GM19468 (cell line): ENCODE results near the gene ITPR1.

Experiments used
- ATAC-seq: cut with Tn5 transposase; IDR thresholded peaks from one replicate; pipeline ENCODE4 v1.9.1; 2021; ENCODE audit warnings: mild to moderate bottlenecking, moderate library complexity, moderate number of reproducible peaks; ENCODE audit not compliant: unreplicated experiment; ENCODE audit errors: extremely low read depth

ITPR1 gene

GRCh38 chr3:4794798-4795197, 301.6 kb downstream of the ITPR1 start:
- no peak for ATAC-seq

- no peak for ATAC-seq
Observed at GRCh38 chr3:4795905-4796304, 302.8 kb downstream of the ITPR1 start.

GRCh38 chr3:4797201-4797705, 304.1 kb downstream of the ITPR1 start:
- no peak for ATAC-seq

GRCh38 chr3:4799266-4800256, 306.4 kb downstream of the ITPR1 start:
- ATAC-seq, result no peak

- ATAC-seq, result no peak
Observed at GRCh38 chr3:4800595-4800994, 307.4 kb downstream of the ITPR1 start.

- ATAC-seq, result no peak
Observed at GRCh38 chr3:4801892-4802291, 308.7 kb downstream of the ITPR1 start.

GRCh38 chr3:4802903-4803302, 309.8 kb downstream of the ITPR1 start:
- ATAC-seq, result no peak

GRCh38 chr3:4804161-4805058, 311.3 kb downstream of the ITPR1 start:
- no peak for ATAC-seq

GRCh38 chr3:4805662-4806061, 312.5 kb downstream of the ITPR1 start:
- no peak for ATAC-seq

GRCh38 chr3:4806535-4807108, 313.5 kb downstream of the ITPR1 start:
- ATAC-seq, result no peak

- ATAC-seq, result no peak
Observed at GRCh38 chr3:4807381-4808280, 314.5 kb downstream of the ITPR1 start.

- no peak for ATAC-seq
Observed at GRCh38 chr3:4808637-4809036, 315.5 kb downstream of the ITPR1 start.

- no peak for ATAC-seq
Observed at GRCh38 chr3:4809922-4810321, 316.8 kb downstream of the ITPR1 start.

GRCh38 chr3:4812591-4812990, 319.4 kb downstream of the ITPR1 start:
- no peak for ATAC-seq

- no peak for ATAC-seq
Observed at GRCh38 chr3:4813909-4814304, 320.8 kb downstream of the ITPR1 start.

- no peak for ATAC-seq
Observed at GRCh38 chr3:4814305-4814903, 321.3 kb downstream of the ITPR1 start.

GRCh38 chr3:4814904-4815574, 321.9 kb downstream of the ITPR1 start:
- ATAC-seq, result no peak

- no peak for ATAC-seq
Observed at GRCh38 chr3:4816306-4816705, 323.2 kb downstream of the ITPR1 start.
